Endothelial cell of umbilical vein (primary cell): ENCODE data around the gene KIAA1210. TPM values are rescaled to one million over a fixed set of nuclear protein-coding genes. Genes with fewer than 3 reads are reported as not detected.

Experiments used
- BruUV-seq: library from RNA; stranded (reverse); fragments of 400-500 nt; replicated peaks from 2 replicates; lab custom pipeline; 2021; lab: Mats Ljungman, UMichigan
- CTCF ChIA-PET: fragments of 300-600, 350-600 bp; sonication (Branson Sonifier 250); formaldehyde crosslinking; loops from one replicate; lab custom pipeline; 2021; ENCODE audit warnings: antibody characterized with exemption, inconsistent platforms; lab: Charles Lee
- POLR2A ChIA-PET: fragments of 300-600, 350-600 bp; sonication (Branson Sonifier 250); formaldehyde crosslinking; loops from one replicate; lab custom pipeline; 2021; ENCODE audit warnings: antibody characterized with exemption, inconsistent platforms; lab: Charles Lee
- DNase-seq: peaks from one replicate; pipeline ENCODE4 v3.0.0-alpha.2; 2011; ENCODE audit warnings: low read depth, low spot score
- FAIRE-seq: peaks from 2 replicates; lab custom pipeline; 2011; peaks lifted over from hg19 to GRCh38; lab: Jason Lieb, UNC
- H2AFZ ChIP-seq: 2 replicates; pipeline ENCODE4 v1.6.0; 2012; ENCODE audit warnings: low read depth, low read length, control low read depth, inconsistent platforms
- H3K27ac ChIP-seq: 2 replicates; pipeline ENCODE4 v1.5.1; 2011; ENCODE audit warnings: low read depth, mild to moderate bottlenecking, control low read depth, low read length, moderate library complexity; ENCODE audit not compliant: insufficient read depth
- H3K27me3 ChIP-seq, 2 experiments: 2 replicates each; pipeline versions ENCODE4 v1.6.0 to v1.6.1; 2011; ENCODE audit warnings: low read length in 2 of 2, mixed read lengths in 1 of 2; ENCODE audit not compliant: control insufficient read depth in 2 of 2, insufficient read depth in 2 of 2
- H3K36me3 ChIP-seq, 2 experiments: 2 replicates in 1 of 2; 3 replicates in 1 of 2; pipeline ENCODE4 v1.5.1; 2011; ENCODE audit warnings: low read length in 2 of 2, mild to moderate bottlenecking in 1 of 2, moderate library complexity in 1 of 2; ENCODE audit not compliant: control insufficient read depth in 2 of 2, insufficient read depth in 2 of 2; ENCODE audit errors: extremely low read depth in 1 of 2
- H3K4me1 ChIP-seq: 3 replicates; pipeline ENCODE4 v1.5.1; 2011; ENCODE audit warnings: mild to moderate bottlenecking, low read length; ENCODE audit not compliant: control insufficient read depth, insufficient read depth; ENCODE audit errors: extremely low read depth
- H3K4me2 ChIP-seq: 2 replicates; pipeline ENCODE4 v1.6.1; 2011; ENCODE audit warnings: low read length, control low read depth, mixed read lengths; ENCODE audit not compliant: insufficient read depth
- H3K4me3 ChIP-seq, 3 experiments: fragments of 200-600 bp in 1 of 3; sonication (generic), shearing (Covaris generic) in 1 of 3; replicated peaks in 1 of 3; 2 replicates each; pipeline ENCODE4 v1.5.1; 2011 to 2016; ENCODE audit warnings: control low read depth in 3 of 3, low read length in 3 of 3, mild to moderate bottlenecking in 2 of 3, inconsistent platforms in 1 of 3, low read depth in 1 of 3, moderate library complexity in 1 of 3; ENCODE audit not compliant: insufficient read depth in 1 of 3
- H3K79me2 ChIP-seq: 2 replicates; pipeline ENCODE4 v1.6.0; 2012; ENCODE audit warnings: low read length, inconsistent platforms; ENCODE audit not compliant: control insufficient read depth, insufficient read depth
- H3K9ac ChIP-seq: replicated peaks from 2 replicates; pipeline ENCODE3; 2011; ENCODE audit warnings: low read length, control low read depth; ENCODE audit not compliant: insufficient read depth; ENCODE audit errors: extremely low read depth
- H3K9me1 ChIP-seq: replicated peaks from 3 replicates; pipeline ENCODE4 v1.6.0; 2011; ENCODE audit warnings: mild to moderate bottlenecking, low read length; ENCODE audit not compliant: control insufficient read depth, insufficient read depth; ENCODE audit errors: extremely low read depth
- H3K9me3 ChIP-seq: replicated peaks from 2 replicates; pipeline ENCODE4 v1.5.1; 2012; ENCODE audit warnings: low read length, inconsistent platforms; ENCODE audit not compliant: control insufficient read depth, insufficient read depth
- H4K20me1 ChIP-seq: replicated peaks from 2 replicates; pipeline ENCODE3; 2011; ENCODE audit warnings: mild to moderate bottlenecking, low read length; ENCODE audit not compliant: control insufficient read depth, insufficient read depth; ENCODE audit errors: extremely low read depth
- CTCF ChIP-seq, 2 donors: IDR thresholded peaks; 1 replicate in 1 of 2; 2 replicates in 1 of 2; pipeline ENCODE4 v1.5.1; 2011; ENCODE audit warnings: low read length in 2 of 2, mild to moderate bottlenecking in 2 of 2, moderate library complexity in 2 of 2, control low read depth in 1 of 2, inconsistent platforms in 1 of 2, low read depth in 1 of 2; ENCODE audit not compliant: insufficient read depth in 1 of 2; ENCODE audit errors: extremely low read depth in 1 of 2
- EZH2 ChIP-seq: IDR thresholded peaks from 2 replicates; pipeline ENCODE4 v1.6.1; 2012; ENCODE audit warnings: borderline replicate concordance, low read depth, mild to moderate bottlenecking, moderate library complexity, low read length, inconsistent platforms; ENCODE audit not compliant: severe bottlenecking
- FOS ChIP-seq: IDR thresholded peaks from 2 replicates; pipeline ENCODE4 v1.6.1; 2011; ENCODE audit warnings: mild to moderate bottlenecking, low read length, moderate library complexity, borderline replicate concordance; ENCODE audit not compliant: insufficient read depth
- GATA2 ChIP-seq: IDR thresholded peaks from 2 replicates; pipeline ENCODE4 v1.7.0; 2011; ENCODE audit warnings: low read depth, mild to moderate bottlenecking, moderate library complexity, mixed read lengths, low read length; ENCODE audit not compliant: insufficient read length, insufficient read depth
- JUN ChIP-seq: IDR thresholded peaks from 2 replicates; pipeline ENCODE4 v1.6.1; 2011; ENCODE audit warnings: borderline replicate concordance, low read depth; ENCODE audit not compliant: insufficient read length, insufficient read depth
- MYC ChIP-seq: IDR thresholded peaks from one replicate; pipeline ENCODE4 v1.6.1; 2011; ENCODE audit warnings: mild to moderate bottlenecking, low read depth, low read length
- POLR2A ChIP-seq: IDR thresholded peaks from 2 replicates; pipeline ENCODE4 v1.6.1; 2012; ENCODE audit warnings: low read depth, mild to moderate bottlenecking, control low read depth, low read length
- POLR2AphosphoS5 ChIP-seq: IDR thresholded peaks from 2 replicates; pipeline ENCODE4 v1.6.1; 2012; ENCODE audit warnings: low read depth, mild to moderate bottlenecking, control low read depth, low read length, moderate library complexity; ENCODE audit not compliant: insufficient read depth
- dilution Hi-C: fragments of 300-500 bp; cut with MboI; formaldehyde crosslinking; loops from one replicate; pipeline ENCODE4 v1.15.0; 2019; ENCODE audit warnings: low sequenced_read_pairs; ENCODE audit not compliant: extremely low pct_ligation_motif_present
- intact Hi-C: fragments of 100-400 bp; cut with micrococcal nuclease; formaldehyde crosslinking; loops from one replicate; pipeline ENCODE4 v1.10.0; 2022
- polyA plus RNA-seq, 4 experiments: library from polyadenylated mRNA; depleted of rRNA in 3 of 4; stranded (reverse) in 3 of 4; unstranded in 1 of 4; fragments of >200 nt; gene quantifications; 2 replicates each; pipeline versions ENCODE4 v1.2.1 to v1.2.3, GENCODE V29; 2011 to 2012; ENCODE audit warnings: missing spikeins in 1 of 4
- total RNA-seq: library from RNA; stranded (reverse); gene quantifications from 2 replicates; pipeline ENCODE4 v1.2.3, GENCODE V29; 2021
- TF ChIP-seq, protein P1 (sequence below): IDR thresholded peaks from 2 replicates; pipeline ENCODE4 v1.6.1; 2011; ENCODE audit not compliant: insufficient read depth, insufficient read length

The KIAA1210 gene
- total and polyA plus RNA-seq, 2 donors (not counting 3 experiments of a cell fraction or from before 2014, with no cell fraction given): not detected

DNA sequence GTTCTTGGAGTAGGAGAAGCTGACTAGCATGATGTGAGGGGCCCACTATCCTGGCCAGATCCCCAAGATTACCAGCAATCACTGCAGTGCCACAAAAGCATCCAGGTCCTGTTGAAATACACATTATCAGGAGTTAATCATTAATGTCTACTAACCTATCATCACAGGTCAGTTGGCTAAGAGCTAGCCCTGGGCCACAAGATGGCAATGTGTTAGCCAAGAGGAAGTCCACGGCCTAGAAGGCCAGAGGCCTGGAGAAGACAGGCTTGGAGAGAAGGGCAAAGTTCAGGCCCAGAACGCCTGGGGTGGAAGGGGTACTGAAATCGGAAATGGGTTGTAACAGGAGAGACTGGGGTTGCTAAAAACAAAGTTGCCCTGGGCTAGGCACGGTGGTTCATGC is 19.9 kb upstream of the KIAA1210 start:
- BruUV-seq: no TSS peak
- CTCF ChIA-PET: no interaction called here
- Histone ChIP-seq H3K9me3 (no peaks in the 10 kb centered on the region), H3K4me1 (peaks cover 3% of the 10 kb centered on the region), H3K36me3 (no peaks in the 10 kb centered on the region), H2AFZ (no peak overlapping the region), H3K79me2 (no peaks in the 10 kb centered on the region), H3K9me1 (no peaks in the 10 kb centered on the region), H3K4me3 (no peak overlapping the region), H3K27me3 (no peaks in the 10 kb centered on the region), H4K20me1 (no peaks in the 10 kb centered on the region), H3K27ac (no peak overlapping the region), H3K4me2 (no peak overlapping the region), H3K9ac (no peak overlapping the region)
- dilution Hi-C loops (no loop called here), intact Hi-C loops (loop anchor here (2.0 kb wide), 1 partner anchor 33 kb away; no protein-coding TSS in a partner anchor)
- POLR2A ChIA-PET: no interaction called here
- TF ChIP-seq JUN (no peak), EZH2 (no peak), POLR2AphosphoS5 (no peak), CTCF (IDR thresholded peaks at IDR 0.05; ENCODE audit: extremely low read depth in 1 of 2, insufficient read depth in 1 of 2, low read depth in 1 of 2, low read length in 2 of 2) (no peak), GATA2 (no peak), MYC (no peak), POLR2A (no peak), FOS (no peak)
- TF ChIP-seq, protein P1, sequence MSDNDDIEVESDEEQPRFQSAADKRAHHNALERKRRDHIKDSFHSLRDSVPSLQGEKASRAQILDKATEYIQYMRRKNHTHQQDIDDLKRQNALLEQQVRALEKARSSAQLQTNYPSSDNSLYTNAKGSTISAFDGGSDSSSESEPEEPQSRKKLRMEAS: no peak
- FAIRE-seq (no peak), DNase-seq (no peak)
